ENCODE results near the gene JDP2. TPM values are rescaled to one million over a fixed set of nuclear protein-coding genes. Genes with fewer than 3 reads are reported as not detected.

The JDP2 gene
- total and polyA plus RNA-seq, 2 of the 4 experiments (the other 2 are of a cell fraction) = 35.7 to 38.4 TPM

GRCh38 chr14:75506930-75507329, 79.1 kb downstream of the JDP2 start:
- no peak overlapping the region for H3K27ac ChIP-seq (ENCODE audit: insufficient read depth, low read length)
- H2AK5ac ChIP-seq (ENCODE audit: low read depth, low read length) = no peak overlapping the region
- no peak overlapping the region for H3K4me2 ChIP-seq (ENCODE audit: low read depth, low read length)
- BruUV-seq (replicated peaks) = no TSS peak
- DNase-seq = no peak
- ChIA-PET POLR2A (ENCODE audit: unreplicated experiment) (no interaction called here), CTCF (no interaction called here)
- H3K4ac ChIP-seq (ENCODE audit: low read depth, low read length) = no peak overlapping the region
- H3K9me3 ChIP-seq (ENCODE audit: control insufficient read depth, insufficient read depth, low read length) = peaks cover 4% of the 10 kb centered on the region
- no peaks in the 10 kb centered on the region for H4K20me1 ChIP-seq (ENCODE audit: insufficient read depth, low read length)
- dilution Hi-C loops (cut with HindIII; ENCODE audit: low sequenced_read_pairs, unreplicated experiment) = no loop called here
- H2BK15ac ChIP-seq (ENCODE audit: low read depth, low read length) = no peak overlapping the region
- H3K14ac ChIP-seq (replicated peaks; ENCODE audit: low read depth, low read length) = no peak overlapping the region
- ATAC-seq (ENCODE audit: low read depth) = no peak
- H3K56ac ChIP-seq (ENCODE audit: extremely low read depth, insufficient read depth, low read length) = no peak overlapping the region
- intact Hi-C loops (cut with micrococcal nuclease) = no loop called here
- no peak overlapping the region for H3K23ac ChIP-seq (ENCODE audit: low read depth, low read length)
- H2BK20ac ChIP-seq (ENCODE audit: low read depth, low read length) = no peak overlapping the region
- H2BK120ac ChIP-seq (ENCODE audit: low read depth, low read length) = no peak overlapping the region
- no peaks in the 10 kb centered on the region for H3K36me3 ChIP-seq (ENCODE audit: control insufficient read depth, insufficient read depth, low read length)
- no peak overlapping the region for H4K8ac ChIP-seq (ENCODE audit: low read depth in 2 of 2, low read length in 2 of 2)
- H2AFZ ChIP-seq (replicated peaks; ENCODE audit: low read length, poor library complexity) = no peak overlapping the region
- TF ChIP-seq RFX5 (IDR thresholded peaks at IDR 0.05; ENCODE audit: low read depth, low read length) (no peak), MAZ (IDR thresholded peaks at IDR 0.05; ENCODE audit: borderline replicate concordance, low read depth, low read length) (no peak), POLR2A (IDR thresholded peaks at IDR 0.05; ENCODE audit: low read depth, low read length) (no peak), CEBPB (IDR thresholded peaks at IDR 0.05; ENCODE audit: low read depth, low read length) (no peak), MXI1 (IDR thresholded peaks at IDR 0.05; ENCODE audit: borderline replicate concordance, low read depth, low read length) (no peak), FOS (IDR thresholded peaks at IDR 0.05; ENCODE audit: low read depth, low read length) (no peak), CTCF (conservative IDR thresholded peaks at IDR 0.05; ENCODE audit: low read depth, low read length) (no peak), RAD21 (IDR thresholded peaks at IDR 0.05; ENCODE audit: low read length) (no peak), ELK1 (IDR thresholded peaks at IDR 0.05; ENCODE audit: borderline replicate concordance, low read depth, low read length) (no peak), USF2 (IDR thresholded peaks at IDR 0.05; ENCODE audit: low read depth, low read length) (no peak), SMC3 (IDR thresholded peaks at IDR 0.05; ENCODE audit: low read depth, low read length) (no peak), MAFK (IDR thresholded peaks at IDR 0.05; ENCODE audit: low read depth, low read length) (no peak), RCOR1 (IDR thresholded peaks at IDR 0.05; ENCODE audit: insufficient replicate concordance, low read length) (no peak), NFE2L2 (IDR thresholded peaks at IDR 0.05; ENCODE audit: low read depth, low read length) (no peak), CHD1 (IDR thresholded peaks at IDR 0.05; ENCODE audit: low read depth, low read length) (no peak)
- in situ Hi-C loops (cut with MboI; ENCODE audit: low sequenced_read_pairs) = no loop called here
- H3K4me1 ChIP-seq (ENCODE audit: control insufficient read depth, insufficient read depth, low read length) = no peaks in the 10 kb centered on the region
- no peak overlapping the region for H2BK5ac ChIP-seq (ENCODE audit: low read depth, low read length, poor library complexity, severe bottlenecking)
- H3K18ac ChIP-seq (ENCODE audit: low read depth, low read length) = no peak overlapping the region
- no peak overlapping the region for H3K9ac ChIP-seq (ENCODE audit: low read depth, low read length)
- no peak overlapping the region for H2AK9ac ChIP-seq (replicated peaks; ENCODE audit: low read depth, low read length, poor library complexity)
- no peak overlapping the region for H4K91ac ChIP-seq (ENCODE audit: insufficient read depth, low read depth, low read length)
- no peaks in the 10 kb centered on the region for H3K9me1 ChIP-seq (ENCODE audit: insufficient read depth, low read length)
- WGBS, 2 experiments (ENCODE audit: extremely low coverage in 2 of 2, insufficient read length in 1 of 2) = no CpG with 5 or more reads among the region's 1 CpG
- H3K27me3 ChIP-seq (ENCODE audit: control insufficient read depth, insufficient read depth, low read length) = no peaks in the 10 kb centered on the region
- no peak overlapping the region for H3K4me3 ChIP-seq (ENCODE audit: insufficient read depth, low read depth, low read length)
- H3K79me1 ChIP-seq (ENCODE audit: low read depth in 1 of 2, low read length in 2 of 2) = no peaks in the 10 kb centered on the region
- H4K5ac ChIP-seq (ENCODE audit: low read depth, low read length) = no peak overlapping the region
